Measurements from ENCODE around the gene ST7L.

The ST7L gene

GRCh38 chr1:112514901-112515300 lies 104.0 kb downstream of the ST7L start:
- no peak for DNase-seq

DNA sequence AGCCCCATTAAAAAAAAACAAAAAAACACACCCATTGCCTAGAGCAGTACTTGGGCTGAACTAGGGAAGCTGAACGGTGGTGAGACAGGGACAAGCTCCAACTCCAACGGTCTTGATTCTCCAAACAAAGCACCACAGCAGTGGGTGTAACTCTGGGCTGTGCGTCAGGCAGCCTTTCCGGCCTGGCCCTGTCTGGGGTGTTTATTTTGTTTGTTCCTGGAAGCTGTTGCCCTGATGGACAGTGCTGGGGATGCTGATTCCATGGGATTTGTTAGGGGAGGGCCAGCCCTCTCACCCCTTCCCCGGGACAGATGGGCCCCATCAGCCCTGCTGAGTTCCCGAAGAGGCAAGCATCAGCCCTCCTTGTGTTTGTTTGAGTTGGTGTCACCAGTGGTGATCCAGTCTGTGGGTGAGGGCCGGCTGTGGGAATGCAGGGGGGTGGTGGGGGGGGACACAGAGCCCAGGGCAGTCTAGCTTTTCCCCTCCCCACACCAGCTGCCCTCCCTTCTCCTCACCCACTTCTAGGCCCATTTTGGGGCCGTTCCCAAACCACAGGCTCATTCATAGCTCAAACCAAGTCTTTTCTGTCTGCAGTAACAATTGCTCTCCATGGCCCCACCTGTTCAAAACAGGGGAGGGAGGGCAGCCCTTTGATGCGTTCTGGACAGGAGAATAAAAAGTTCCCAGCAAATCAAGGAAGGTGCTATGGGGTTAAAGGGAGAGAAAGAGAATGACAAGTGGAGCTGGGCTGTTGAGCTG lies 105.7 kb downstream of the ST7L start:
- no peak for DNase-seq

GRCh38 chr1:112511897-112512296 lies 107.0 kb downstream of the ST7L start:
- DNase-seq: no peak

DNA sequence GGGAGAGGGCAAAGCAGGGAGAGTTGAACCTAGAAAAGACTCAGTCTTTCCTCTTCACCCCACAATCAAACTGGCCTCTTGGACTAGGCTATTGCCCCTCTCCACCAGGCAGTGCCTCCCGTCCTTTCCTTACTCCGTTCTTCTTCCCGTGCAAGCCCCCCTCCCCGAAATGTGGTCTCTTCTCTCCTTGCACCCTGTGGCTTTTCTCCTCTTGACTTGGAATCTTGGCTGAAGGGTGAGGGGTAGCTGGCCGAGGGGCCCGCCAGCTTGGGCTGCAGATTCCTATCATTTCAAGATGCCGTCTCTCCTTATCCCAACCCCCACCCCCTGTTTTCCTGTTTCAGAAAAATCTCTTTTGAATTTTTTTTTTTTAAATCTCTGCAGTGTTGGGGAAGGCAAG lies 108.6 kb downstream of the ST7L start:
- DNase-seq: no peak

- no peak for DNase-seq
Measured at GRCh38 chr1:112509660-112510178, 109.2 kb downstream of the ST7L start.

GRCh38 chr1:112509005-112509659 lies 109.8 kb downstream of the ST7L start:
- peak; percentile 35 for DNase-seq

DNA sequence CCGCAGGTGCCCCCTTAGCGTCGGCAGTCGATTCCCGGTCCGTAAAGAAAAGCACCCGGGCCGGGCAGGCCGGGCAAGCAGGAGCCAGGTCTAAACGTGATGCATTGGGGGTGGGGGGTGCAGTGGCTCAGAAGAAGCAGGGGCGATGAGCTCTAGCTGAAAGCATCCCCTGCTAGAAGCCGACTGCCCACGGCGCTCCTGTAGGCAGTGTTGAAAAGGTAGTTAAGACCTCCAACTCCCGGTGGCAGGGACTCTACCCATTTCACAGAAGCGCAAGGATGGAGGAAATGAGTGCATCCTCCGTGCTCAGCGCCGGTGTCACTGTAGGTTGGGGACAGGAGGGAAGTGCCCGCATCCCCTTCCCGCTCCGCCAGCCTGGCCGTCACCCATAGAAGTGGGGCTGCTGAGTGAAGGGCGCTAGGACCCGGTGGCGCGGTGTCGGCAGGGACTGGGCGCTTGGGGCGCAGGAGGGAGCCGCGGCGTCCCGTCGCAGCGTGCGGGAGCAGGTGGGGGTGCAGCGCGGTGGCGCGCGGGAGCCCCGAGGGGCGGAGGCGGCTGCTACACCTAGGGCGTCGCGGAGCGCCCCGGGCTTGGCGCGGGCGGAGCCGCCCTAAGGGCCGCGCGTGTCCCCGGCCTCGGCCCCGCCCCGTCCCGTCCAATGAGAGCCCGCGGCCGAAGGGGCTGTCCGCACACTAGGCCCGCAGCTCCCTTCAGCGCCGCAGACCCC lies 110.5 kb downstream of the ST7L start, which contains the start of gene WNT2B:
TSS of gene WNT2B (plus strand) at position 688 of the 727 bp plus-strand sequence. CDS start 298 bp downstream, outside the sequence.
- peak; percentile 54 for DNase-seq

DNA sequence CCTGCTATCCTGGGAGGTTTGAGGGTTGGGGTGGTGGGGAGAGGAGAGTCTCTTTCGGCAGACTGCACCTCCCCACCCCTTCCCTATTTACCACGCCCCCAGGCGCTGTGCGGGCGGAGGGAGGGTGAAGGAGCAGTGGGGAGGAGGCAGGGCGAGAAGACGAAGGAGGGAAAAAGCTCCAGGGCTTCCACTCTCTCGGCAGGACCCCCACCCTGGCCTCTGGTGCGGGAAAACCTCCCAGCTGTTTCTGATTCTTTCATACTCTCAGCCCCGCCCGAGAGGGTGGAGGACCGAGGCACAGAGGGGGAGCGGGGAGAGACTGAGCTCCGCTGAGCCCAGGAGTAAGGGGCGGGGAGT lies 111.0 kb downstream of the ST7L start:
- DNase-seq: peak; percentile 64

DNA sequence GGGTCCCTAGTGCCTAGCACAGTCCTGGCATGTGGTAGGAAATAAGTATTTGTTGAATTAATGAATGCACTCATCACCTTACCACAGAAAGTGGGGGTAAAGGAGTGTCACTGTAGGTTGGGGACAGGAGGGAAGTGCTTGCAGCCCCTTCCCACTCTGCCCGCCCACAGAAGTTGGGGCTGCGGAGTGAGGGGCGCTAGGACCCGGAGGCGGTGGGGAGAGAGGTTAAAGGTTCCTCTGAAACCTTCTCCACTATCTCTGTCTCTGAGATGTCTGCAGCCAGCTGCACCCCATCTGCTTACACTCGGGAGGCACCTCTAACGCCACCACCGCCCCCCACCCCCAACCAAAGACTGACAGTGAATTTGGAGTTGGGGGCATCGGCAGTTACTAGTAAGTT lies 111.6 kb downstream of the ST7L start:
- DNase-seq: no peak

DNA sequence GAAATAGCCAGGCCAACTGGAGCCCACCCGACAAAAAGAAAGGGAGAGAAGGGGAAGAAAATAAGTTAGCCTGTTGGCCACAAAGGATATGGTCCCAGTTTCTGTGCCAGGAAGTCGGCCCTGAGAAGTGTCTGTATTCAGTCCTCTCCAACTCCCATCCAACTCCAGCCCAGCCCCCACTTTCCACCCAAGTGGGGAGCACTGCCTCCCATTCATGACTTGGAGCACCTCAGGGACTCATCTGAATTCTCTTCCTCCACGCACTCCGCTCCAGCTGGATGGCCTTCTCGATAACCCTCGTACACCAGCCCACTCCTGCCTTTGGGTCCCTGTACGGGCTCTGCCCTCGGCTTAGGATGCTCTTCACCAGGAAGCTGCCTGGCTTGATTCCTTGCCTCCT lies 112.2 kb downstream of the ST7L start:
- no peak for DNase-seq

- no peak for DNase-seq
Measured at GRCh38 chr1:112506306-112506705, 112.6 kb downstream of the ST7L start.

GRCh38 chr1:112505878-112506277 lies 113.1 kb downstream of the ST7L start:
- no peak for DNase-seq

GRCh38 chr1:112505400-112505785 lies 113.5 kb downstream of the ST7L start:
- no peak for DNase-seq

DNA sequence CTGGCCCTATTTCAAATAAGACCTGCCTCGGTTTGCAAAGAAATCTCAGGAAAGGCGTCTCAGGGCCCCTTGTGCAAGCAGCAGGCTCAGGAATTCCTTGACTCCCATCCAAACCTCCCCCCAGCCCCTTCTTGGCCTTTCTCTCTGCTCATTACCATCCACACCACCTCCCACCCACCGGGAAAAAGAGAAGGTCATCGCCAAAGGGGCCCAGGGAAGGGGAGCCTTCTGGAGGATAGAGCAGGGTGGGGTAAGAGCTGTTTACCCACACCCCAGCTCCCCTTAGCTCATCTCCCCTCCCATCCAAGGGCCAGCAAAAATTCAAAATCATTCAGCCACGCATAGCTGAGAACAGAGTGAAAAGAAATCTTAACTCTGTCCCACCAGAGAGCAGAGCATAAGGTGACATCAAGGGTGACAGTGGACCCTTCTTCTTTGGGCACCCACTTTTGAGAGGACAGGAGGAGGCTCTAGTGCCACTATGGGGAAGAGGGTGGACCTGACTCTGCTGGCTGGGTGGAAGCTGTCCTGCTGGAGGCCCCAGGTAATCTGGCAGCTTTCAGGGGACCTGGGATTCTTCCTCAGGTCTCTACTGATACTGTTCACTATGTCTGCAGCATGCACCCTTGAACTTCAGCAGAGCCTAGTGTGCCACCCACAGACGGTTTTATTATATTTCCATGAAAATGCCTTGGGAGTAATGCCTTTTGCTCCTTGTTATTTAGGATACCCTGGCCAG lies 114.1 kb downstream of the ST7L start:
- DNase-seq: no peak

- DNase-seq: no peak
Measured at GRCh38 chr1:112504001-112504660, 114.8 kb downstream of the ST7L start.

DNA sequence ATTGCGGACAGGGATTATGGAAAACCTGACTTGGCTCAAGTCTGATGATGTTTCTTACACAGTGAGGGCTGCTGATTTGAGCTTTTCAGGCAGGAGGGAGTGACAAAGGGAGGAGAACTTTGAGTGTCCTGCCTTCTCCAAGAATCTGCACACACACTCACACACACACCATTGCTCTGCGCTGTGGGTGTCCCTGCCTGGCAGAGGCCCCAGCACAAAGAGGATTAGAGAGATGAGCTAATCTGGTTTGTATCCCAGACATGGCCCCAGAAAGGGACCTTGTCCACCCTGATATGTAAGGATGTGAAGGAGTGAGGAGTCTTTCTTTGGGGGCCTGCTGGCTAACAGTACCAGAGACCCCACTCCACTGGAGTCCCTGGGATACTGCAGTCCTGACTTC lies 116.1 kb downstream of the ST7L start:
- DNase-seq: peak; percentile 93

GRCh38 chr1:112501810-112502641 lies 116.9 kb downstream of the ST7L start:
- DNase-seq: peak; percentile 75

DNA sequence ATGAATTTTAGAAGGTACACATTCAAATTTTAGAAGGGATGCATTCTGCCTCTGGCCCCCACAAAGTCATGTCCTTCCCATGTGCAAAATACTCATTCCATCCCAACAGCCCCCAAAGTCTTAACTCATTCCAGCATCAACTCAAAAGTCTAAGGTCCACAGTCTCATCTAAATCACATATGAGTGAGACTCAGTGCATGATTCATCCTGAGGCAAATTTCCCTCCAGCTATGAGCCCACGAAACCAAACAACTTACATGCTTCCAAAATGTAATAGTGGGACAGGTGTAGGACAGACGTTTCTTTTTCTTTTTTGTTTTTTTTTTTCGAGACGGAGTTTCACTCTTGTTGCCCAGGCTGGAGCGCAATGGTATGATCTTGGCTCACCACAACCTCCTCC lies 122.7 kb downstream of the ST7L start:
- DNase-seq: no peak

DNA sequence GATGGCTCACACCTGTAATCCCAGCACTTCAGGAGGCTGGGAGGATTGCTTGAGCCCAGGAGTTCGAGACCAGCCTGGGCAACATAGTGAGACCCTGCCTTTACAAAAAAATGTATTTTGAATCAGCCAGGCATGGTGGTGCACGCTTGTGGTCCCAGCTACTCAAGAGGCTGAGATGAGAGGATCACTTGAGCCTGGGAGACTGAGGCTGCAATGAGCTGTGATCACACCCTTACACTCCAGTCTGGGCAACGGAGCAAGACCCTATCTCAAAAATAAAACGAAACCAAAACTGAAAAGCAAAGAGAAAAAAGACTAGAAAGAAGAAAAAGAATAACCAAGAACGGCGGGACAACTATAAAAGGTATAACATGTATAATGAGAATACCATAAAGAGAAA lies 125.6 kb downstream of the ST7L start:
- no peak for DNase-seq

GRCh38 chr1:112492076-112492475 lies 126.9 kb downstream of the ST7L start:
- DNase-seq: no peak

DNA sequence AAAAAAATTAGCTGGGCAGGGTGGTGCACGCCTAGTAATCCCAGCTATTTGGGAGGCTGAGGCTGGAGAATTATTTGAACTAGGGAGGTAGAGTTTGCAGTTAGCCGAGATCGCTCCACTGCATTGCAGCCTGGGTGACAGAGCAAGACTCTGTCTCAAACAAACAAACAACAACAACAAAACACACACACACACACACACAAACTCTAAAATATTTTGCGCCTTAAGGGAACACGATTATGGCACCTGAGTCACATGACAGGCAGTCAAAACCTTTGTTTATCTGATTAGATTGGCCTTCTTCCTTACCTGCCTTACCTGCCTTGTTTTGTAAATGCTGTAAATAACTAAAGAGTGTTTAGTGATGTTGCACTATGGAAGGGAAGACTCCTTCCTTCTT lies 130.8 kb downstream of the ST7L start:
- no peak for DNase-seq
